BLaER1 treated with 17β-estradiol and CSF1 and Interleukin-3, amounts not matched to agents 10 nM and 100 nM (cell line): ENCODE measurements around the gene NRCAM.
"Not testable (repeated sequence)": the region's sequence is repeated elsewhere in the genome, so short reads cannot be mapped to it uniquely, and the experiment has no call there.

Source experiments
- H3K27ac ChIP-seq, 11 experiments: shearing (Covaris generic); formaldehyde crosslinking; 2 replicates each; pipeline ENCODE4 v1.8.1; 2022
- H3K27me3 ChIP-seq, 11 experiments: shearing (Covaris generic); formaldehyde crosslinking; 2 replicates each; pipeline ENCODE4 v1.8.1; 2022
- H3K36me3 ChIP-seq, 11 experiments: shearing (Covaris generic); formaldehyde crosslinking; 2 replicates each; pipeline ENCODE4 v1.8.1; 2022
- H3K4me1 ChIP-seq, 10 experiments: shearing (Covaris generic); formaldehyde crosslinking; 2 replicates each; pipeline ENCODE4 v1.8.1; 2022
- H3K4me2 ChIP-seq, 11 experiments: shearing (Covaris generic); formaldehyde crosslinking; 2 replicates each; pipeline ENCODE4 v1.8.1; 2022
- H3K4me3 ChIP-seq, 10 experiments: shearing (Covaris generic); formaldehyde crosslinking; 2 replicates each; pipeline ENCODE4 v1.8.1; 2022
- H3K9ac ChIP-seq, 11 experiments: shearing (Covaris generic); formaldehyde crosslinking; 2 replicates each; pipeline ENCODE4 v1.8.1; 2022
- H3K9me3 ChIP-seq, 11 experiments: shearing (Covaris generic); formaldehyde crosslinking; replicated peaks in 1 of 11; 2 replicates each; pipeline ENCODE4 v1.8.1; 2022
- H4K20me1 ChIP-seq, 11 experiments: shearing (Covaris generic); formaldehyde crosslinking; 2 replicates each; pipeline ENCODE4 v1.8.1; 2022
- Cebpa-rat ChIP-seq, 11 experiments: shearing (Covaris generic); IDR thresholded peaks; 2 replicates each; pipeline ENCODE4 v1.8.1; 2022

Gene NRCAM

GRCh38 chr7:108285778-108286177 is 170.5 kb downstream of the NRCAM start:
- Histone ChIP-seq H3K36me3 (no peaks in the 10 kb centered on the region), H3K27ac (no peak overlapping the region), H3K9me3 (no peaks in the 10 kb centered on the region), H3K4me1 (peaks cover 3 to 21% (median 11%) of the 10 kb centered on the region in 10 experiments; a peak in 14 of 20 replicates), H3K27me3 (no peaks in the 10 kb centered on the region), H3K4me3 (no peak overlapping the region), H3K4me2 (no peak overlapping the region), H4K20me1 (no peaks in the 10 kb centered on the region), H3K9ac (no peak overlapping the region)
- no peak for TF ChIP-seq Cebpa-rat (IDR thresholded peaks at IDR 0.05)

GRCh38 chr7:108285003-108285368 is 171.2 kb downstream of the NRCAM start:
- H3K27ac ChIP-seq: peak overlapping the region in 2 of 11 experiments; percentile 4 to 18; a peak in 2 of 22 replicates
- H3K4me2 ChIP-seq: peak overlapping the region in 9 of 11 experiments; percentile 1 to 48 (median 34); a peak in 12 of 22 replicates
- H3K4me1 ChIP-seq: peaks cover 3 to 13% (median 11%) of the 10 kb centered on the region in 10 experiments; a peak in 14 of 20 replicates
- no peak for TF ChIP-seq Cebpa-rat (IDR thresholded peaks at IDR 0.05)
- no peaks in the 10 kb centered on the region for H3K9me3 ChIP-seq
- no peak overlapping the region for H3K9ac ChIP-seq
- H4K20me1 ChIP-seq: no peaks in the 10 kb centered on the region
- H3K4me3 ChIP-seq: no peak overlapping the region
- no peaks in the 10 kb centered on the region for H3K27me3 ChIP-seq
- no peaks in the 10 kb centered on the region for H3K36me3 ChIP-seq

- no peak overlapping the region for H3K4me3 ChIP-seq
- peak overlapping the region in 10 of 11 experiments; percentile 1 to 48 (median 35); a peak in 16 of 22 replicates for H3K4me2 ChIP-seq
- H3K27ac ChIP-seq: peak overlapping the region in 2 of 11 experiments; percentile 4 to 18; a peak in 2 of 22 replicates
- no peaks in the 10 kb centered on the region for H3K9me3 ChIP-seq
- peaks cover 3 to 13% (median 11%) of the 10 kb centered on the region in 10 experiments; a peak in 14 of 20 replicates for H3K4me1 ChIP-seq
- no peaks in the 10 kb centered on the region for H3K27me3 ChIP-seq
- TF ChIP-seq Cebpa-rat (IDR thresholded peaks at IDR 0.05): no peak
- H3K36me3 ChIP-seq: no peaks in the 10 kb centered on the region
- no peaks in the 10 kb centered on the region for H4K20me1 ChIP-seq
- H3K9ac ChIP-seq: no peak overlapping the region
Observed at GRCh38 chr7:108284349-108285002, 171.8 kb downstream of the NRCAM start.

- Histone ChIP-seq H3K4me1 (peaks cover 3 to 13% (median 11%) of the 10 kb centered on the region in 10 experiments; a peak in 14 of 20 replicates), H3K27ac (no peak overlapping the region), H3K9me3 (peaks cover 0 to 7% (median 0%) of the 10 kb centered on the region in 11 experiments; a peak in 6 of 22 replicates), H3K4me3 (no peak overlapping the region), H3K4me2 (no peak overlapping the region), H3K27me3 (no peaks in the 10 kb centered on the region), H3K9ac (no peak overlapping the region), H3K36me3 (no peaks in the 10 kb centered on the region), H4K20me1 (no peaks in the 10 kb centered on the region)
- no peak for TF ChIP-seq Cebpa-rat (IDR thresholded peaks at IDR 0.05)
Observed at GRCh38 chr7:108283252-108283651, 173.0 kb downstream of the NRCAM start.

- no peak overlapping the region for H3K9ac ChIP-seq
- TF ChIP-seq Cebpa-rat (IDR thresholded peaks at IDR 0.05): no peak
- no peaks in the 10 kb centered on the region for H3K27me3 ChIP-seq
- peaks cover 3 to 13% (median 11%) of the 10 kb centered on the region in 10 experiments; a peak in 14 of 20 replicates for H3K4me1 ChIP-seq
- H3K9me3 ChIP-seq: peaks cover 0 to 13% (median 3%) of the 10 kb centered on the region in 11 experiments; a peak in 8 of 22 replicates
- H3K4me3 ChIP-seq: no peak overlapping the region
- no peak overlapping the region for H3K4me2 ChIP-seq
- H3K36me3 ChIP-seq: no peaks in the 10 kb centered on the region
- H4K20me1 ChIP-seq: no peaks in the 10 kb centered on the region
- H3K27ac ChIP-seq: no peak overlapping the region
Observed at GRCh38 chr7:108282427-108282996, 173.7 kb downstream of the NRCAM start.

GRCh38 chr7:108280136-108280535 is 176.1 kb downstream of the NRCAM start:
- Histone ChIP-seq H3K4me3 (no peak overlapping the region), H3K27ac (no peak overlapping the region)
- TF ChIP-seq Cebpa-rat (IDR thresholded peaks at IDR 0.05): no peak

GRCh38 chr7:108278776-108279175 is 177.5 kb downstream of the NRCAM start:
- peaks cover 0 to 14% (median 7%) of the 10 kb centered on the region in 11 experiments; a peak in 9 of 22 replicates for H3K9me3 ChIP-seq
- H3K36me3 ChIP-seq: no peaks in the 10 kb centered on the region
- H3K4me3 ChIP-seq: no peak overlapping the region
- H4K20me1 ChIP-seq: no peaks in the 10 kb centered on the region
- TF ChIP-seq Cebpa-rat (IDR thresholded peaks at IDR 0.05): no peak
- H3K9ac ChIP-seq: no peak overlapping the region
- H3K4me1 ChIP-seq: peaks cover 0 to 8% (median under 1%) of the 10 kb centered on the region in 10 experiments; a peak in 4 of 20 replicates
- H3K4me2 ChIP-seq: no peak overlapping the region
- no peaks in the 10 kb centered on the region for H3K27me3 ChIP-seq
- no peak overlapping the region for H3K27ac ChIP-seq

More at GRCh38 chr7:108280136-108280535, 176.1 kb downstream of the NRCAM start:
- Histone ChIP-seq H3K4me1 (peaks cover 3 to 13% (median 11%) of the 10 kb centered on the region in 10 experiments; a peak in 14 of 20 replicates), H3K9me3 (peaks cover 0 to 14% (median 3%) of the 10 kb centered on the region in 11 experiments; a peak in 8 of 22 replicates), H3K27me3 (no peaks in the 10 kb centered on the region), H3K9ac (no peak overlapping the region), H4K20me1 (no peaks in the 10 kb centered on the region), H3K4me2 (no peak overlapping the region), H3K36me3 (no peaks in the 10 kb centered on the region)

- H3K4me2 ChIP-seq: no peak overlapping the region
- no peak overlapping the region for H3K4me3 ChIP-seq
- no peak overlapping the region for H3K27ac ChIP-seq
- no peak overlapping the region for H3K9ac ChIP-seq
- H3K36me3 ChIP-seq: no peaks in the 10 kb centered on the region
- H3K9me3 ChIP-seq: peaks cover 0 to 14% (median 7%) of the 10 kb centered on the region in 11 experiments; a peak in 9 of 22 replicates
- no peaks in the 10 kb centered on the region for H3K27me3 ChIP-seq
- H3K4me1 ChIP-seq: peaks cover 0 to 8% (median 0%) of the 10 kb centered on the region in 10 experiments; a peak in 2 of 20 replicates
- no peaks in the 10 kb centered on the region for H4K20me1 ChIP-seq
- TF ChIP-seq Cebpa-rat (IDR thresholded peaks at IDR 0.05): no peak
Observed at GRCh38 chr7:108278281-108278680, 178.0 kb downstream of the NRCAM start.

- H3K4me1 ChIP-seq: peaks cover 4 to 23% (median 15%) of the 10 kb centered on the region in 10 experiments; a peak in 14 of 20 replicates
Observed at GRCh38 chr7:108274447-108274846, 181.8 kb downstream of the NRCAM start.

GRCh38 chr7:108272891-108273290 is 183.3 kb downstream of the NRCAM start:
- peaks cover 4 to 23% (median 16%) of the 10 kb centered on the region in 10 experiments; a peak in 15 of 20 replicates for H3K4me1 ChIP-seq
- not testable (repeated sequence) for H3K9ac ChIP-seq, H4K20me1 ChIP-seq, H3K27me3 ChIP-seq, H3K36me3 ChIP-seq, H3K27ac ChIP-seq, H3K4me3 ChIP-seq, H3K4me2 ChIP-seq
- H3K9me3 ChIP-seq: peaks cover 0 to 10% (median 4%) of the 10 kb centered on the region in 11 experiments; a peak in 5 of 22 replicates

More at GRCh38 chr7:108274447-108274846, 181.8 kb downstream of the NRCAM start:
- peaks cover 0 to 14% (median 7%) of the 10 kb centered on the region in 11 experiments; a peak in 9 of 22 replicates for H3K9me3 ChIP-seq
- H3K36me3 ChIP-seq, H3K27ac ChIP-seq, H3K9ac ChIP-seq, H4K20me1 ChIP-seq, H3K27me3 ChIP-seq, H3K4me3 ChIP-seq: not testable (repeated sequence)
- H3K4me2 ChIP-seq: peak overlapping the region in 2 of 11 experiments; percentile 1 to 5; a peak in 1 of 22 replicates
